ENCODE measurements around the gene STIMATE. TPM values are rescaled to one million over a fixed set of nuclear protein-coding genes. Genes with fewer than 3 reads are reported as not detected.

Gene STIMATE
- total RNA-seq, 1 experiment from 2014 or later: 15.7 TPM

DNA sequence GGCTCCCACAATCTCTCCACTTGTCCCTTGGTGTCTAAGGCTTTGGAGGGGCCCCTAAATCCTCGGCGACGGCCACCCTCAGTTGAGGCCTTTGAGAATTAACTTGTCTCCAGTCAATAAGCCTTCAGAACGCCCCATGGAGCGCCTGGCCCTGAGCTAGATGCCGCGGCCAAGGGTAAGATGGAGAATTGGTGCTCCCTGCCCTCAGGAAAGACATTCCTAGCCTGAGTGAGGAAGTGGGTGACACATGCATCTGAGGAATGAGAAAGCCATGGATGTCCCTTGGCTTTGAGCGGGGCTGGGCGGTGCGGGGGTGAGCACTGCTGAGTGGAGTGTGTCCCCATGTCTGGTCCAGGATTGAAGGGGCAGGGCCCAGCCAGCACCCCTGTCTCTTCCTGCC, 80.1 kb downstream of the STIMATE start:
- ATAC-seq (no peak), DNase-seq (ENCODE audit: low read depth, low spot score) (no peak)
- no peak overlapping the region for H3K4me3 ChIP-seq (ENCODE audit: low read depth in 2 of 2, low read length in 2 of 2)
- TF ChIP-seq TCF7L2 (IDR thresholded peaks at IDR 0.05; ENCODE audit: low read depth, low read length): no peak
- TF ChIP-seq SIN3A (IDR thresholded peaks at IDR 0.05; ENCODE audit: borderline replicate concordance, insufficient read depth, low read depth, low read length): no peak
- TF ChIP-seq, protein P1, sequence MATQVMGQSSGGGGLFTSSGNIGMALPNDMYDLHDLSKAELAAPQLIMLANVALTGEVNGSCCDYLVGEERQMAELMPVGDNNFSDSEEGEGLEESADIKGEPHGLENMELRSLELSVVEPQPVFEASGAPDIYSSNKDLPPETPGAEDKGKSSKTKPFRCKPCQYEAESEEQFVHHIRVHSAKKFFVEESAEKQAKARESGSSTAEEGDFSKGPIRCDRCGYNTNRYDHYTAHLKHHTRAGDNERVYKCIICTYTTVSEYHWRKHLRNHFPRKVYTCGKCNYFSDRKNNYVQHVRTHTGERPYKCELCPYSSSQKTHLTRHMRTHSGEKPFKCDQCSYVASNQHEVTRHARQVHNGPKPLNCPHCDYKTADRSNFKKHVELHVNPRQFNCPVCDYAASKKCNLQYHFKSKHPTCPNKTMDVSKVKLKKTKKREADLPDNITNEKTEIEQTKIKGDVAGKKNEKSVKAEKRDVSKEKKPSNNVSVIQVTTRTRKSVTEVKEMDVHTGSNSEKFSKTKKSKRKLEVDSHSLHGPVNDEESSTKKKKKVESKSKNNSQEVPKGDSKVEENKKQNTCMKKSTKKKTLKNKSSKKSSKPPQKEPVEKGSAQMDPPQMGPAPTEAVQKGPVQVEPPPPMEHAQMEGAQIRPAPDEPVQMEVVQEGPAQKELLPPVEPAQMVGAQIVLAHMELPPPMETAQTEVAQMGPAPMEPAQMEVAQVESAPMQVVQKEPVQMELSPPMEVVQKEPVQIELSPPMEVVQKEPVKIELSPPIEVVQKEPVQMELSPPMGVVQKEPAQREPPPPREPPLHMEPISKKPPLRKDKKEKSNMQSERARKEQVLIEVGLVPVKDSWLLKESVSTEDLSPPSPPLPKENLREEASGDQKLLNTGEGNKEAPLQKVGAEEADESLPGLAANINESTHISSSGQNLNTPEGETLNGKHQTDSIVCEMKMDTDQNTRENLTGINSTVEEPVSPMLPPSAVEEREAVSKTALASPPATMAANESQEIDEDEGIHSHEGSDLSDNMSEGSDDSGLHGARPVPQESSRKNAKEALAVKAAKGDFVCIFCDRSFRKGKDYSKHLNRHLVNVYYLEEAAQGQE (IDR thresholded peaks at IDR 0.05; ENCODE audit: insufficient read depth in 1 of 2, low read depth in 2 of 2, low read length in 1 of 2): no peak
- no peak for TF ChIP-seq POLR2AphosphoS5 (IDR thresholded peaks at IDR 0.05; ENCODE audit: low read depth, low read length)
- TF ChIP-seq, protein P2, sequence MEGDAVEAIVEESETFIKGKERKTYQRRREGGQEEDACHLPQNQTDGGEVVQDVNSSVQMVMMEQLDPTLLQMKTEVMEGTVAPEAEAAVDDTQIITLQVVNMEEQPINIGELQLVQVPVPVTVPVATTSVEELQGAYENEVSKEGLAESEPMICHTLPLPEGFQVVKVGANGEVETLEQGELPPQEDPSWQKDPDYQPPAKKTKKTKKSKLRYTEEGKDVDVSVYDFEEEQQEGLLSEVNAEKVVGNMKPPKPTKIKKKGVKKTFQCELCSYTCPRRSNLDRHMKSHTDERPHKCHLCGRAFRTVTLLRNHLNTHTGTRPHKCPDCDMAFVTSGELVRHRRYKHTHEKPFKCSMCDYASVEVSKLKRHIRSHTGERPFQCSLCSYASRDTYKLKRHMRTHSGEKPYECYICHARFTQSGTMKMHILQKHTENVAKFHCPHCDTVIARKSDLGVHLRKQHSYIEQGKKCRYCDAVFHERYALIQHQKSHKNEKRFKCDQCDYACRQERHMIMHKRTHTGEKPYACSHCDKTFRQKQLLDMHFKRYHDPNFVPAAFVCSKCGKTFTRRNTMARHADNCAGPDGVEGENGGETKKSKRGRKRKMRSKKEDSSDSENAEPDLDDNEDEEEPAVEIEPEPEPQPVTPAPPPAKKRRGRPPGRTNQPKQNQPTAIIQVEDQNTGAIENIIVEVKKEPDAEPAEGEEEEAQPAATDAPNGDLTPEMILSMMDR (IDR thresholded peaks at IDR 0.05): no peak
- BruUV-seq (replicated peaks): no TSS peak
- H3K27me3 ChIP-seq (ENCODE audit: control insufficient read depth, insufficient read depth, low read length): no peaks in the 10 kb centered on the region
- in situ Hi-C loops (cut with HindIII; ENCODE audit: low pct_unique_long_range_greater_than_20kb, low sequenced_read_pairs): no loop called here
- ChIA-PET CTCF (interaction anchor here (0.6 kb wide), 1 partner anchor 266 kb away, joined by 3 read pairs; no protein-coding TSS in a partner anchor), POLR2A (no interaction called here)
- H3K9me3 ChIP-seq (ENCODE audit: control insufficient read depth, insufficient read depth, low read depth, low read length): no peaks in the 10 kb centered on the region
- H3K36me3 ChIP-seq (ENCODE audit: control insufficient read depth, insufficient read depth, low read length): no peaks in the 10 kb centered on the region
- intact Hi-C loops (cut with micrococcal nuclease; ENCODE audit: unreplicated experiment): no loop called here
- H3K4me1 ChIP-seq (ENCODE audit: control insufficient read depth, insufficient read depth, low read length): no peaks in the 10 kb centered on the region
- H3K27ac ChIP-seq (ENCODE audit: low read length): no peak overlapping the region

DNA sequence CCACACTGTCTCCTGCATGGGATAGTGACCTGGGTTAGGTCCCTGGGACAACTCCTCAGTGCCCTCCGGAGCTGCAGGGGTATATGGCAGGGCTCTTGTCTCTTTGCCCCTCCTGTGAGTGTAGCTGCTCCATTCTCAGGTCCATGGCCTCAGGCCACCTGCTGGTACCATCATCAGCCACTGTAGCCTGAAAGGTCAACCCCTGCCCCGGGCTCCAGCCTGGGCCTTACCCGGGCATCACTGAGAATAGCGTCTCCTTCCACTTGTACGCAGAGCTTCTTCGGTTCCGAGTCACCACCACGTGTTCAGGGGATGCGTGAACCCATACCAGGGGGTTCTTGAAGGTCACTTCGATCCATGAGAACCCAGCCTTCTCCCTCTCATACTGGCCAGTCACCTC, 80.7 kb downstream of the STIMATE start:
- DNase-seq (ENCODE audit: low read depth, low spot score) (no peak), ATAC-seq (no peak)
- ChIA-PET POLR2A (no interaction called here), CTCF (interaction anchor here (0.6 kb wide), 1 partner anchor 267 kb away, joined by 3 read pairs; no protein-coding TSS in a partner anchor)
- H3K4me1 ChIP-seq (ENCODE audit: control insufficient read depth, insufficient read depth, low read length): no peaks in the 10 kb centered on the region
- H3K4me3 ChIP-seq (ENCODE audit: low read depth in 2 of 2, low read length in 2 of 2): no peak overlapping the region
- TF ChIP-seq, protein P1 (IDR thresholded peaks at IDR 0.05; ENCODE audit: insufficient read depth in 1 of 2, low read depth in 2 of 2, low read length in 1 of 2): no peak
- TF ChIP-seq SIN3A (IDR thresholded peaks at IDR 0.05; ENCODE audit: borderline replicate concordance, insufficient read depth, low read depth, low read length): no peak
- TF ChIP-seq TCF7L2 (IDR thresholded peaks at IDR 0.05; ENCODE audit: low read depth, low read length): no peak
- TF ChIP-seq POLR2AphosphoS5 (IDR thresholded peaks at IDR 0.05; ENCODE audit: low read depth, low read length): no peak
- H3K36me3 ChIP-seq (ENCODE audit: control insufficient read depth, insufficient read depth, low read length): no peaks in the 10 kb centered on the region
- intact Hi-C loops (cut with micrococcal nuclease; ENCODE audit: unreplicated experiment): no loop called here
- no peaks in the 10 kb centered on the region for H3K9me3 ChIP-seq (ENCODE audit: control insufficient read depth, insufficient read depth, low read depth, low read length)
- BruUV-seq (replicated peaks): no TSS peak
- in situ Hi-C loops (cut with HindIII; ENCODE audit: low pct_unique_long_range_greater_than_20kb, low sequenced_read_pairs): no loop called here
- no peak overlapping the region for H3K27ac ChIP-seq (ENCODE audit: low read length)
- no peaks in the 10 kb centered on the region for H3K27me3 ChIP-seq (ENCODE audit: control insufficient read depth, insufficient read depth, low read length)

Data from Panc1 (cell line).